ENCODE results near the gene DNMT3A. TPM values are rescaled to one million over a fixed set of nuclear protein-coding genes. Genes with fewer than 3 reads are reported as not detected.

Gene DNMT3A
- total RNA-seq, 1 donor from 2014 or later: 9.5 TPM

GRCh38 chr2:25303633-25304236, 38.0 kb downstream of the DNMT3A start:
- ATAC-seq: no peak

- no peak for ATAC-seq
These were observed 38.9 kb downstream of the DNMT3A start for GRCh38 chr2:25302758-25303375.

- peak; percentile 91 for ATAC-seq
These were observed 40.0 kb downstream of the DNMT3A start for GRCh38 chr2:25301453-25302352.

GRCh38 chr2:25300001-25300400, 41.7 kb downstream of the DNMT3A start:
- no peak for ATAC-seq

- ATAC-seq: no peak
These were observed 42.8 kb downstream of the DNMT3A start for GRCh38 chr2:25298776-25299431.

- ATAC-seq: peak; percentile 20
These were observed 44.0 kb downstream of the DNMT3A start for GRCh38 chr2:25297738-25298137.

- no peak for ATAC-seq
These were observed 46.1 kb downstream of the DNMT3A start for GRCh38 chr2:25295621-25296020.

- ATAC-seq: peak; percentile 80
These were observed 46.9 kb downstream of the DNMT3A start for GRCh38 chr2:25294573-25295462.

GRCh38 chr2:25293958-25294562, 47.7 kb downstream of the DNMT3A start:
- no peak for ATAC-seq

GRCh38 chr2:25293145-25293544, 48.6 kb downstream of the DNMT3A start:
- no peak for ATAC-seq

GRCh38 chr2:25292408-25292807, 49.3 kb downstream of the DNMT3A start:
- ATAC-seq: no peak

- no peak for ATAC-seq
These were observed 50.8 kb downstream of the DNMT3A start for GRCh38 chr2:25290811-25291495.

- ATAC-seq: no peak
These were observed 54.8 kb downstream of the DNMT3A start for GRCh38 chr2:25286723-25287483.

- ATAC-seq: peak; percentile 59
These were observed 55.7 kb downstream of the DNMT3A start for GRCh38 chr2:25286025-25286400.

GRCh38 chr2:25285265-25286024, 56.3 kb downstream of the DNMT3A start:
- no peak for ATAC-seq

GRCh38 chr2:25284756-25285155, 57.0 kb downstream of the DNMT3A start:
- ATAC-seq: no peak

GRCh38 chr2:25283921-25284320, 57.8 kb downstream of the DNMT3A start:
- no peak for ATAC-seq

- no peak for ATAC-seq
These were observed 59.8 kb downstream of the DNMT3A start for GRCh38 chr2:25281941-25282340.

GRCh38 chr2:25281522-25281921, 60.2 kb downstream of the DNMT3A start:
- no peak for ATAC-seq

Data from esophagus mucosa (tissue), 1 donor.